Colon (tissue), 2 donors: Measurements from ENCODE around the gene TBC1D2.
"Not testable (repeated sequence)": the region's sequence is repeated elsewhere in the genome, so short reads cannot be mapped to it uniquely, and the experiment has no call there.

Experiments used
- FAIRE-seq: peaks from 2 replicates; lab custom pipeline; 2012; peaks lifted over from hg19 to GRCh38; lab: Jason Lieb, UNC
- donor health status: control.
- donor health status: control.

Gene TBC1D2

DNA sequence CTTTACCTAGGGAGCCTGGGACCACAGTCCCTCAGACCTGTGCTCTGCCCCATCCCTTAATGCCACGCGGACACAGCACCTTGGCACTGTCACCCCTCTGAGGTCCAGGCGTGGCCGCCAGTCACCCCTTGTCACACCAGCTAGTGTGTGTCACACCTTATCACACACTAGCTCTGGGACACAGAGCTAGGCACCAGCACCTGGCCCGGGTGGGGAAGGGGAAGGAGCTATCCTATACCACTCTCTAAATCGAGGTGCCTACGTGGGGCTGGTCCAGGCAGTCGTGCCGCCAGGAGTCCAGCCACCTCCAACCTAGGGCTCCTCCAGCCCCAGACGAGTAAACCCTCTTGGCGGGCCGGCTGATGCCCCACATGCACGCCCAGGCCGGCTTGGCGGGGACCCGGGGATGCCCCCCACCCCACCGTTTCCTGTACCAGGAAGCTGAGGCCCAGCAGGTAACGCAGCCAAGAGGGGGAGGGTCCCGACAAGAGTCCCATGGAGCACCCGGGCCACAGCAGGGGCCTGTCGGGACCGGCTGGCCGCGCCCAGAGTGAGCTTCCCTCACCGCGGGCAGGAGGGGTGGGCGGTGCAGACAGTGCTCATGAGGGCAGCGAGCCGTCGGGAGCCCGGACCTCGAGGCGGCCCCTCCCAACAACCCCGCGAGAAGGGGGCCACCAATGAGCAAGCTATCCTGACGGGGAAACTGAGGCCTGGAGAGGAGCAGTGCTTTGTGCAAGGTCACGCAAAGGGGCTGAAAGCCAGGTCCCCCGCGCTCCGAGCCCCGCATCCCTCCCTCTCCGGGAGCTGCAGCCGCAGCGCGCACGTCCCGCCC lies 63.6 kb downstream of the TBC1D2 start:
- no peak for FAIRE-seq

DNA sequence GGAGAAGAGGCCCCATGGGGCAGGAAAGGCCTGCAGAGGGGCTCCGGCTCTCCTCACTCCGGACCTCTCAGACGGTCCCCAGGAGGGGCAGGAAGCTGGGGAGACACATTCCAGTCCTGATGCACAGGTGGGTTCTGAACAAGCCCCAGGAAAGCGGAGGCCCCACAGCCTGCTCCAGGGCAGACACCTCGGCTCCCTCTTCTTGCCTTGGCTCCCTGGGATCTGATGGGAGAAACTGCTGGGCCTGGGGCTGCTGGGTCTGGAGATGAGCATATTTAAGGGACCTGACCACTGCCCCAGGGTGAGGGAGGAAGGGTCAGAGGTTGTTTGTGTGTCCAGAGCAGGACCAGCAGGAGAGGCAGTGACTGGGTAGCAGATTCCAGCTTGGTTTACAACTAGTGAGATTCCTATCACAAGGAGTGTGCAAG lies 64.3 kb downstream of the TBC1D2 start:
- FAIRE-seq, result no peak

DNA sequence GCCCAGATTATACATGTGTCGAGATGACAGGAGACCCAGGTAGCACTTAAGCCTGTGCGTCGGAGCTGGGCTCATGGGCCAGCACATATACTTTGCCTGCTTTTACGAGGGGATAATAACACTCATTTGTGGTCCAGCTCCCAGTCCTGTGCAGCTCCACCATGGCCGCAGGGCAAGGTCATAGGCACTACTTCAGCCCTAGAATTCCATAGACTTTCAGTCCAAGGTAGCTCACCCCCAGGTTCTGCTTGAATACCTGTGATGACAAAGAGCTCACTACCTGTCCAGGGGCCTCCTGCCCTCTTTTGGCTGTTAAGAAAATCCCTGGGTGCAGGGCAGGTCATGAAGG lies 64.7 kb downstream of the TBC1D2 start:
- no peak for FAIRE-seq

DNA sequence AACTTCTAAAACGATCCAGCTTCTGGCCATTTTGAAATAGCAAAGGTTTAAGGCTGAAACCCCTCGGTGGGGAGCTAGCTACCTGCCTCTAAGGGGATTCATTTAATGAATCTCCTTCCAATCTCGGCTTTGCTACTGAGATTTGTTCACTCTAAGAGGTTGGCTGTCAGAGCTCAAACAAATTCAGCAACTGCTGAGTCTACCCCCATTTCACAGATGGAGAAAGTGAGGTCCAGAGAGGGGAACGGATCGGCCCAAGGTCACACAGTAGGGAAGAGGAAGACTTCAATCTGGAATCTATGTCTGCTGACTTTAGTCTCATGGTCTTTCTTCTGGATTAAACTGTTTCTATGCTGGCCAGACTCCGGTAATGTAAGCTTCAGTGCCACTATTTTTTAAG lies 66.0 kb downstream of the TBC1D2 start:
- FAIRE-seq, result no peak

DNA sequence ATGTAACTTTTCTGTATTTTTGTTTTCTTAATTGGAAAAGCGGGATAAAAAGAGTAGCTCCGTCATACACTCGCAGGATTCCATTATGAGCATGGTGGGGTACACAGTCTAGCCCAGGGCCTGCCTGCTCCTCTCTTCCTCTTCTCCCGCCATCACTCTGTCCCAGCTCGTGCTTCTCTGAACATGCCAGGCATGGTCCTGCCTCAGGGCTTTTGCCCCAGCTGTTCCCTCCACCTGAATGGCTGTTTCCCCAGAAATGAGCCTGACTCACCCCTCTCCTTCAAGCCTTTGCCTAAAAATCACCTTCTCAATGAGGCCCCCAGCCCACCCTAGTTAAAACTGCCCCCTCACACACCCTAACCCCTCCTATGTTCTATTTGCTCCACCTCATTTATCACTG lies 67.5 kb downstream of the TBC1D2 start:
- no peak for FAIRE-seq

DNA sequence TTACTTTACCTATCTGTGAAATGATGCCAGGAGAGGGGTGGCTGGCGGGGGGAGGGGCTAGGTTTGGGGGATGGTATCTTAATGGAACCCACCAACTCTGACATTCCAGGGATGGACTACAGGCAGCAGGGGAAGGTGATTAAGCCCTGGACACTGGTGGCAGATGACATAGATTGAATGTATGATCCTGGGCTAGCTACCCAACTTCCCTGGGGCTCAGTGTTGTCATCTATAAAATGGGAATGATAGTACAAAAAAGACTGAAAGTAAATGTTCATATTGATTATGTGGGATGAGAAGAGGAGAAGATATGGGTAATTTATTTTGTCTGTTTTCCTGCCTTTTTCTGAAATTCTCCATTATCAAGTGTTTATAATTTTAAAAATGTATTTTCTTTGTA lies 69.2 kb downstream of the TBC1D2 start:
- FAIRE-seq, result no peak

DNA sequence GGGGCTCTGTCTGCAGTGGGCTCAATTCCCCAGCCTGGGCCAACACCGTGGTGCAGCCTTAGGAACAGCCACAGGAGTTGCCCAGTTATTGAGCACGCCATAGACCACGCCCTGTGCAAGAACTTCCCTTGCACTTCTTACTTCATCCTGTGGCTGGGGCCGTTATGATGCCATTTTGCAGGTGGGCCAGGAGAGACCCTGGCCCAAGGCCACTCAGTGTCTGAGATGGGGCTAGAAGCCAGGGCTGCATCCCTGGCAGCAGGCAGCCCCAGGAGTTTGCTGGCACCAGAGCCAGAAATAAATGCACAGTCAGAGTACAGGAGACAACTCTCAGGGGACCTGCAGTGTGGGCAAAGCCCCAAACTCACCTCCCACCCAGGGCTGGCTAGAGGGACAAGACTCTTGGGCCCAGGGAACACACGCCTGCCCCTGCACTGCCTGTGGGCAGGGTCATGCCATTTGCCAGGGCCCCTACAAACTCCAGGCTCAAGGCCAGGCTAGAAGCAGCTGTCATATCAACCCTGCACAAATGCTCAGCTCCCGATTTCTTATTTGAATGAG lies 69.8 kb downstream of the TBC1D2 start:
- FAIRE-seq, result no peak

DNA sequence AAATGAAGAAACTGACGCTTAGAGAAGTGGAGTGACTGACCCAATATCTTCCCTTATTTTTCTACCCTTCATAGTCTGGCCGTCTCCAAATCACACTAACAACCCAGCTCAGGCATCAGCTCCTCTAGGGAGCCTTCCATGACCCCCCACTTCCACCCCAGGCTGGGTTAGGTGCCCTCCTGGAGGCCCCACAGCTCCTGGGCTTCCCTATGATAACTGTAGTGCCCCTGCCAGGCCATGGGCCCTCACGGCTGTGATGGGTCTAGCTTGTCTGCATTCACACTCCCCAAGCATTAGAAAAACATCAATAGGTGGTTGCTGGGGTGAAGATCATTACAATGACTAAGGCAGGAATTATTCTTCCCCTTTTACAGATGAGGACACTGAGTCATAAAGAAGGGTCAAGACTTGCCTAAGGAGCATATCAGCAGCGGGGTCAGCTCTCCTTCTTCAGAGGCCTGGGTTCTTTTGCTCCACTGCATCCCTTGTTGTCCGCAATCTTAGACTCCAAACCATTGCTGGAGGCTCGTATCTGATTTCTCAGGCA lies 70.4 kb downstream of the TBC1D2 start:
- FAIRE-seq, result no peak

DNA sequence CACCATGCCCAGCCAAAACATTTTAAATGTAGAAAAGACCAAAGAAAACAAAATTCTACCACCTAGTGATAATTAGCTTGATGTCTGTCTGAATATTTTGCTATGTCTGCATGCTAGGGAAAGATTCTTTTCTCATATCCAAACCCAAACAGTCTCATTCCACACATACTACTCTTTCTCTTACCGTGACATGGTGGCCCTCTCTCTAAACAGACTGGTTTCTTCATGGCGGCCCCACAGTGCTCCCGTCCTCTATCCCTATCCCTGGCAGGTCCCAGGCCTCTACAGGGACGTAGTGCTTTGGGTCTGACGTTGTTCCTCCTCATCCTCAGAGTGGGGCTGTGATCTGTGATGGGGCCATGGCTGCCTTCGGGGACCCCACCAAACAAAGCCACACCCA lies 71.1 kb downstream of the TBC1D2 start:
- FAIRE-seq, result no peak

DNA sequence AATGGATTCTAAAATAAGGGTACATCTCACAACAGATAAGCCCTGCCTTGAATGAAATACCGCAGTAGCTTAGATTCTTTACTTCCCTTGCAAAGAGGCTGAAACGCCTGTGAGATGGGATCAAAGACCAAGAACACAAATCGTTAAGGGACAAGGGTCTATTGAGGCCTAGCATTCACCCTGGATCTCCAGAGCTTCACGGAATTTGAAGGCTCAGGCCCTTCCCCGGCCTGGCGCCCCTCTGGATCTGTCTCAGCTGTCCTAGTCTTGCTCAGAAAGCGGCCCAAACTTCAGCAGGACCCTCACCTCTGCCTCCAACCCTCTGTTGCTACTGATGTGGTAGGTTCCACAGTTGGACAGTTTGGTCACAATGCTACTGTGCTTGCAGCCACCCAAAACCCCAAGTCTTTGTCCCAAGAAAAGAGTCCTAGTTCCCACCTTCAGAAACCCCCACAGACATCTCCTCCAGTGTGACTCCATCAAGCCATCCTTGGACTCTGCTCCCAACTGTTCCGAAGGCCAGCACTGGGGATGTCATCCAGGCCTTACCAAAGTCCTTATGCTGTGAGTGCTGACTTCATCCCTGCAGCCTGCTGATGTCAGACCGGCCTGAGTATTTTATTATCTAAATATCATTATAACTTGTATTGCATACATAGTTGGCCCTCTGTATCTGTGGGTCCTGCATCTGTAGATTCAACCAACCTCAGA lies 72.4 kb downstream of the TBC1D2 start:
- FAIRE-seq, result no peak

DNA sequence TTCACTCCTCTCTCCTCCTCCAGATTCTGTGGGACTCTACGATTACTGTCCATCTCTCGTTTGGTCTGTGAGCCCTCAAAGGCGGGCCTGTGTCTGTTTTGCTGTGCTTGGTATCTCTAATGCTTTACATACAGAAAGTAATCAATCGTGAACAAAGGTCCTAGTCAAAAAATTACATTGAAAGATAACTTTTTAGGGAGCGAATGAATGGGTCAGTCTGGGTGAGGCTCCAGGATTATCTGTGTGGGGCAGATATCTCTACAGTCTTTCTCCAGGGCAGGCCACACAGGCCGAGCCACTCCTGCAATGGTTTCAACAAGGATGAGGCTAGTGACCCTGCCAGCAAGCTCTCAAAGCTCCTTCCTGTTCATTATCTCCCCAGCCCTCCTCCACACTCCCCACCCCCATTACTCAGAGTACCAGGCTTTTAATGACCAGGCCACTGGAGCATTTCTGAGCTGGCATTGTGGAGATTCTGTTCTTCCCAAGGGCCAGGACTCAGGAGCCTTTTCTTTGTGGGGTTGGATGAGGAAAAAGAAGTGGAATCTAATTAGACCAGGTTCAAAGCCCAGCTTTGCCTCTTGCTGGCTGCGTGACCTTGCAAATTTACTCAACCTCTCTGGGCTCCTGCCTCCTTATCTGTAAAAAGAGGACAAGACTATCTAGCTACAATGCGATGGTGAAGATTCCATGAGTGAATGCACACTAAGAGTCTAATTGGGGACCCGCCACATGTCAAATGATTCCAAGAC lies 73.2 kb downstream of the TBC1D2 start:
- FAIRE-seq, result no peak

DNA sequence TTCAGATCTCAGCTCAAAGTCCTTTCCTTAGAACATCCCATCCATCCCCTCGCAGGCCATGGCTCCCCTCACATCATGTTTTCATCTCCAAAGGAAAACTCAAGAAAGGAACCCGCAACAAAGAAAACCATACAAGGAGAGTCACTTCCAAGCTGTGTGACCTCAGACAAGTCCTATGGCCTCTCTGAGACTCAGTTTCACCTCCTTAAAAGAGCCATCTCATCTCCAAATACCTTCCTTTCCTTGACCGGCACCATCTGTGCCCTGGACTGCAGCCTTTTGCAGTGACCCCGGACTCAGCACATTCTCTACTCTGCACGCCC lies 73.7 kb downstream of the TBC1D2 start:
- FAIRE-seq, result no peak

DNA sequence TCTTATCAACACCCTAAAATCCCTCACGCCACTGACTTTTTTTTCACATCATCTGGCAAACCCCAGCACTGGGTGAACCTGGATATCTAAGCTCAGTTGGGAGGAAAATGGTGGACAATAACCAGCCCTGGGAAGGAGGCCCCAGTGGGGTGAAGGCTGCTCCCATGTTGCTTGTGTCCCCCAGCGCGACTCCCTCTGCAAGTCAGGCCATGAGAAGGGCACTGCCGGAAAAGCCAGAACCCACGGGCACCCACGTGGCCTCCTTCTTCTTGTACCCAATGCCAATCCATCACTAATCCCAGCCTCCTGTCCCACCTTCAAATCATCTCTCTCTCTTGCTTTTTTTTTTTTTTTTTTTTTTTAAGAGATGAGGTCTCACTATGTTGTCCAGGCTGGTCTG lies 74.5 kb downstream of the TBC1D2 start:
- no peak for FAIRE-seq

DNA sequence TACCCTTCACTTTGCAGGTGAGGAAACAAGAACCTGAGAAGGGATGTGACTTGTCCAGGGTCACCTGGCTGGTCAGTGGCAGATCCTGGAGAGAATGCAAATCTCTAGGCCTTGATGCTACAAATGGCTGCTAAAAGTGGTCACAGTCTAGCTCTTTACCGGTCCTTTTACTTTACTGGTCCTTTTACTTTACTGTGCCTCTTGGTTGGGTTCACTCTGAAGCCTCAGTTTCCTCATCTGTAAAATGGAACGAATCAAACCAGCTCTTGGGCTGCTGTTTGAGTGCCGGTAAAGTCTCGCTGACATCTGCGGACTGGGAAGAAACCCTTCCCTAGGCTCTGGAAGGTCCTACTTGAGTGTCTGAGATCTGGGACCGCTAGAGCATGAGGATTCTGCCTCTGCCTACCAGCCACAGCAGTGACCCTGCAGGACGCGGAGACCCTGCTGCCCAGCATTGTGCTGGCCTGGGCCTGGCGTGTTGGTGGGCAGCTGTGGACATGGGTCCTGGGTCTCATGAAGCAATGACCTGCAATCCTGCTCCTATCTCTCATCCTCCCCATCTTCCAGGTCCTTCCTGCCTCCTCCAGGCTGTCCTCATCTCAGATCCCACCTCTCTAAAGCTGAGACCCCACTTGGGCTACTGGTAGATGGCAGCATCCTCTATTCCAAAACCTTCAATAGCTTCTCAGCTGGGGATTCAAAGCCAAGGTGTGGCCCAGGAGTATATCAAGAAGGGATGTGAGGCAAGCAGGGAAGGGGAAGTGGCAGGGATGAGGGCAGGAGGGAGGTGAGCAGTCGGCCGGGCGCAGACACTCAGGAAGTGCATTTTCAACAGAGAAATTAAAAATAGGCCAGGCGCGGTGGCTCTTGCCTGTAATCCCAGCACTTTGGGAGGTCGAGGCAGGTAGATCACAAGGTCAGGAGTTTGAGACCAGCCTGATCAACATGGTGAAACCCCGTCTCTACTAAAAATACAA lies 76.3 kb downstream of the TBC1D2 start:
- FAIRE-seq, result no peak

DNA sequence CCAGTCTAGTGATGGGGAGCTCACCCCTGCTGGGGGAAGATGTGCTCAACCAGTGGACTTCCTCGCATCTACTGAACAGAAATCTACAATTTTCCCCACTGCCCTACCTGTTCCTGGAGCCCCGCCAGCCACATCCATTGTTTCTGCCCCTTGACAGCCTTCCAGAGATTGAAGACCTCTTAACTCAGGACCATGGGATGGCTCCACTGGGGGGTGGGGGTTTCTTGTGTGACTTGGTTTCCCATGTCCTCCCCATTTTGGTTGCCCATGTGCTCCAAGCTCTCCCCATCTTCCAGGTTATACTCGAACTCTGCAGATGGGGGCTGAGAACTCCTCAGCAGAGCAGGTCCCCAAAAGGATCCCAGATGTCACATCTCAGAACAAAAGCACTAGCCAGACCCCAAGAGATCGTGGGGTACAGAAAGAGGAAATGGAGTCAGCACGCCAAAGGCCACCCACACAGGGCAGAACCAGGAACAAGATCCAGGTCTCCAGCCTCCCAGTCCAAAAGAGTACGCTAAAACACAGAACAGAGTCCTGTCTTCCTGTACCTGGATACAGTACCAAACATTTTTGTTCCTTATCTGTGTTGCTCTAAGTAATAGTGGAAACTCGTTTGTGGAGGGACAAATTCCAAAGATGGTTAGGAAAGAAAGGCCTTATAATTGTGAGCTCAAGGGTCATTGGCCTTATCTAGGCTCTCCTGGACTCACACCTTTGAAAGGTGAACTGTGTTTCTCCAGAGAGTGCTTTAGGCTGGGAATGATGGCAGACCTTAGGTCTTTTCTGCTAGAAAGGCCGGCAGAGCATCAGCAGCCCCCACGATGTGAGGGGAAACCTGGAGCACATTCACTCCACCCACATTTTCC lies 78.8 kb downstream of the TBC1D2 start:
- FAIRE-seq, result no peak

DNA sequence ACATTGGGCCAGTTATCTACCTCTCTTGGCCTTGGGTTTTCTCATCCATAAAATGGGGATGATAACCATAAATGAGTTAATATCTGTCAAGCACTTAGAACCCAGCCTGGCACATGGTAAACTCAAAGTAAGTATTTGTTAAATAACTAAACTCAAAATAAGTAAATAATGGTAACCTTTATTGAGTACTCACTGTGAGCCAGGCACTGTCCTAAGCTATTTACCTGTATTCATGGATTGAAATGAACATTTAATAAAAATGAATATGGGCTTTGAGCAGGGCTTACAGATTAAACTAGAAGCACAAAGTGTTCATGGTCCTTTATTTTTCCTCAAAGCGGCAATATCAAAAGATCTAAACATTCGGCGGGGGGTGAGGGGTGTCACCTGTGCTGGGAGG lies 79.7 kb downstream of the TBC1D2 start:
- FAIRE-seq, result no peak

DNA sequence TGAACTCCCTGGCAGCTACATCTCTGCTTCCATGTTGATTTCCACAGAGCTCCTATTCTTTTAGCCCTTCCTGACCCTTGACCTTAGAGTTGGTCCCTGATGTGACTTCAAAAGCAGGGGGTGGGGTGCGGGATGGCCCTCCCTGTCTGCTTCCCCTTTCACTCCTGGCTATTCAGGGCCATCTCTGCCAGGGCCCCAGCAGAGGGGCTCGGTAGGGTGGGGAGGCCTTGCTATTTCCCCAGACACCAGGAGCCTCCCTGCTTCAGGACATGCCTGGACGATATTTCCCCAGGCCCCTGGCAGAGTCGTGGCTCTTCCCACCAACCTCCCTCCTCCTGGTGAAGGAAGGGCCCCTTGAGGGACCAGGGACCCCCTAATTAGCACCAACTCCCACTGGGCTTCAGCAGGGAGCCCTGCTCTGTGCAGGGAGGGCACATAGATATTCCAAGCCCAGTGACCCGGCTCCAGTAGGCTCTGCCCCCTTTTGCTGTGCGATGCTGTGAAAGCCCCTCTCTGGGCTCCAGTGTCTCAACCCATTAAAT lies 80.3 kb downstream of the TBC1D2 start:
- FAIRE-seq, result no peak

DNA sequence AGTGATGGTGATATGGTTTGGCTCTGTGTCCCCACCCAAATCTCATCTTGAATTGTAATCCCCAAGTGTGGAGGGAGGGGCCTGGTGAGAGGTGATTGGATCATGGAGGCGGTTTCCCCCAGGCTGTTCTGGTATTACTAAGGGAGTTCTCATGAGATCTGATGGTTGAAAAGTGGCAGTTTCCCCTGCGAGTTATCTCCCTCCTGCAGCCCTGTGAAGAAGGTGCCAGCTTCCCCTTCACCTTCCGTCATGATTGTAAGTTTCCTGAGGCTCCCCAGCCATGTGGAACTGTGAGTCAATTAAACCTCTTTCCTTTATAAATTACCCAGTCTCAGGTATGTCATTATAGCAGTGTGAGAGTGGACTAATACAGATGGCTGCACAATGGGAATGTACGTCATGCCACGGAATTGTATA lies 80.9 kb downstream of the TBC1D2 start:
- FAIRE-seq, result not testable (repeated sequence)

DNA sequence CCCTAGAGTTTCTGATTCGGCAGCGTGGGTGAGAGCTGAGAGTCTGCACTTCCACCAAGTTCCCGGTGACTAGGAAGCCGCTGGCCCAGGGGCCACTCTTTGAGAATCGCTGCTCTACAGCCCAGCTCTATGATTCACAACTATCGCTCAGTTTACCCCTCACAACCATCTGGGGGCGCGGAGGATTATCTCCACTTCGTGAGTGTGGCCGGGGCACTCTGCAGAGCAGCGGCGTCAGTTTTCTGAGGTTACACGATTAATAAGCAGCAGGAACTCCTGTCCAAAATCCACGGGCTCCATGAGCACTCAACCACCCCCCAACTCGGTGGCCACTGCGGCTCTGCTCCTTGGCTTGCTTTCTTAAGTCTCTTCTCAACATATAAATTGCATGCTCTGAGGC lies 82.3 kb downstream of the TBC1D2 start:
- no peak for FAIRE-seq

DNA sequence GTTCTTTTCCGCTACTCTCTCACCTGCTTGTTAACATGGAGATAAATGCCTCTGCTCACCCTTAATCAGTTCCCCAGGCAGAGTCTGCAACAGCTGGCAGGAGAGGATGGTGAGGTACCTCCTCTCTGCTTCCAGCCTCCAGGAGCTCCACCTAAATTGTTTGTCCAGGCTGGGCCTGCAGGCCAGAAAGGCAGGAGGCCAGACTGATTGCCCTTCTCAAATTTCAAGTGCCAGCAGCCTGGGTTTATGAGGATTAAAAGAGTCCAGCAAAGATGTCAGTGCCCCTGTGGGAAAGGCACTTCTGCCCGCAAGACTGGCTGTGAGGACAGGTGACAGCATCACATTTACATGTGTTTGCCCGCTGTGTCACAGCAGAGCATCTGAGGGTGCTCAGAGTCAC lies 82.8 kb downstream of the TBC1D2 start:
- FAIRE-seq, result no peak
